HG02571 (cell line): ENCODE results near the gene HDAC7.

Experiments used
- ATAC-seq: cut with Tn5 transposase; IDR thresholded peaks from one replicate; pipeline ENCODE4 v1.9.1; 2021; ENCODE audit warnings: mild to moderate bottlenecking, moderate library complexity; ENCODE audit not compliant: unreplicated experiment

The HDAC7 gene

DNA sequence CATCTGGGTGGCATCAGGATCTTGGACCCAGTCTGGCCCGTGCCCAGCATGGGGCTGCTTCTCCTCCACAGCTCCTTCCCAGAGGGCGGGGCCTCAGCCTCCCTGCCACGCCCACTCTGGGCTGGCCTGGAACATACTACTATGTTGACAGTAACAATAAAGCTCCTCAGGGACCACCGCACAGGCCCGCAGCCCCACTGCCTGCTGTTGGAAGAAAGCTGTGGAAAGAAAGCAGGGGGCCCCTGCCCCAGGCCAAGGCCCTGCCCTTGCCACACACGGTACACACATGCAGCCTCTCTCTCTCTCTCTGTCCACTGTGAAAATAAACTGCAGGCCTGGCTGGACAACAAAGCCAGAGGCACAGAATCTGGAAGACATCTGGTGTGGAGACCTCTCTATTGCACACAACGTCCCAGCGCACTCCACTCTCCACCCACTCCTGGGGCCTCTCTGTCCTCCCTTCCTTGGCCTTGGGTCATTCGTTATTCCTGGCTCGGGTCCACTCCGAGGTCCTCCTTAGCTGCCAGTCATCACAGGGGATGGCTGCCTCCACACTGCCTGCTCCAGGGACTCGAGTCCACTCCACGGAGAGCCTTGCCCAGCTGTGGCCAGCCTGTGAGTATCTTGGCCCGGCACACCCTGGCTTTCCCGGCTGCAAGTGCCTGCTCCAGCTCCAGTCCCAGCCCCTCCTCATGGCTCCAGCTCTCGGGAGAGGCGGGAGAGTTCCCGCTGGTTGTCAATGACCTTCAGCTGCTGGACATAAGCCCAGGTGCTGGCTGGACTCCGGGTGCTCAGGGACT, 82.6 kb downstream of the HDAC7 start:
- no peak for ATAC-seq

DNA sequence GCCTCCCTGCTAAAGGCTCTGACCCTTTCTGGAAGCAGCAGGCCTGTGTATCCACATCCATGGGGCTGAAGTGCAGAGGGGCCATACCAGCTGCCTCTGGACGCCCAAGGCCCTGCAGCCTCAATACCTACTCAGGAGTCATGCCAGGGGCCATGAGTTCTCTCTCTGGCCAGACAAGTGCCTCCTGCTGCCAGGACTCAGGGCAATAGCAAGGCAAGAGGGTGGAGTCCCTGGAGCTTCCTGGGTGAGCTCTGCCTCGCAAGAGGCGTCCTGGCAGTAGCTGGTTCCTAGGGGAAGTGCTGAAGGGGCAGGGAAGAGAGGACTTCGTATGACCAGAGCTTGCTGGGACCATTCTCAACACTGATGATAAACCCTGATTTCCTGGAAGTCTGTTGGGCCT, 83.5 kb downstream of the HDAC7 start:
- ATAC-seq, result no peak

DNA sequence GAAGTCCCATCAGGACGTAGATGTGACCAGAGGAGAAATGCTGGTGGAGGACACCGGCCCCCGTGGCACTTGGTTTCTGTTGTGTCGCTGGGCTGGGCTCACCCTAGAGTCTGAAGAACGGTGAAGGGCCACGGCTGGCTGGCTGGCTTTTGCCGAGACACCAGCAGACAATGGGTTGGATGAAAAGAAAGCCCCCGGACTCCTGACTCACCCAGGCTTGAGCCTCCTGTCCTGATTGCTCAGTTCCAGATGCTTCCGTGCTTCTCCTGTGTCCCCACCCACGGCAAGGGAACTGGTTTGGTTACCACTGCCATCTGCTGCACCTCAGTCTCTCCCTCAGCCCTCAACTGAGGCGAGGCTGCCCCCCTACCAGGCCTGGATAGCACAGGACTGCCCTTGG, 84.1 kb downstream of the HDAC7 start:
- ATAC-seq, result no peak

DNA sequence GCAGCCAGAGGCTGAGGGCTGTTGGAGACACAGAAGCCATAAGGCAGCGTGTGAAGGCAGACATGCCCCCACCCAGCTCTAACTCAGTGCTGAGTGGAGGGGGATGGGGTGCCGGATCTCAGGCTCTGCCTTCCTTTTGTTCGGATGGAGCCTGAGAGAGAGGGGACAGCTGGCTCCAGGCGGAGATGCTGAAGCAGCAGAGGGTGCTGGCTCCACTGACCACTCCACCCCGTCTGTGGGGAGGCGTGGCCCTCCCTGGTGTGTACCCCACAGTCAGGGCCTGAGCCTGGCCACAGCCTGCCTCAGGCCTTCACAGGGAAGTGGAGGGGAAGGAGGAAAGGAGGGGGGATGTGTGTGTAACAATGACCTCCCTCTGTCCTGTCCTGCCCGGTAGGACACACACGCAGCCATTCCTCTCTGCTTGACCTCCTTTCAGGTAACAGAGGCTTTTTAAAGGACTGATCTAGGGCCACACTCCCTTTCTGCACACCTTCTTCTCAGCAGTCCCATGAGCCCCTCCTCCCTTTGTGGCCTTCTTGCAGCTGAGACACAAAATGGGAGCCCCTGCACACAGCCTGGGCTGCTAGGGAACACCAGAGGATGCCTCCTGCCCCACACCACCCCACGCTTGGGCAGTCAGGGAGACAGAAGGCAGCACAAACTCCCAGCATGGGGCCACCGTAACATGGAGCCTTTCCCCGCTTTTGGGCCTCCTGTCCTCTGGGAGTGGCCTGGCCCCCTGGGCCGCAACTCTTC, 84.8 kb downstream of the HDAC7 start:
- no peak for ATAC-seq

DNA sequence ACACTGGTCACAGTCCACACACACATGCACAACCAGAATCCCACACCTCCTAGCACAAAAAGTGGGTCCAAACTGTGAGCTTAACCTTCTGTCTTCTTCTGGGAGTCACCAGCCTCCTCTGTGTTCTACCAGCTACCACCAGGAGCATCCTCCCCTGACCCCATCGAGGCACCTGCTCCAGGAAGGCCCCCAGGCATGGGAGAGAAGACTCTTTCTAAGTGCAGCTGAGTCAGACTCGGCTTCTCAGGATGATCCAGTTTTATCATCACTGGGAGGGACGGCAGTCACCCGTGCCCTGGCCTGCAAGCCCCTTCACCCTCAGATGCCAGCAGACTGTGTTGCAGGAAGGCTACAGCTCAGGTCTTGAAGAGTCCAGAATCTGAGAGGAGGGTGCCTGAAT, 86.6 kb downstream of the HDAC7 start:
- no peak for ATAC-seq
